ENCODE measurements around the gene AASDH.

Gene AASDH

DNA sequence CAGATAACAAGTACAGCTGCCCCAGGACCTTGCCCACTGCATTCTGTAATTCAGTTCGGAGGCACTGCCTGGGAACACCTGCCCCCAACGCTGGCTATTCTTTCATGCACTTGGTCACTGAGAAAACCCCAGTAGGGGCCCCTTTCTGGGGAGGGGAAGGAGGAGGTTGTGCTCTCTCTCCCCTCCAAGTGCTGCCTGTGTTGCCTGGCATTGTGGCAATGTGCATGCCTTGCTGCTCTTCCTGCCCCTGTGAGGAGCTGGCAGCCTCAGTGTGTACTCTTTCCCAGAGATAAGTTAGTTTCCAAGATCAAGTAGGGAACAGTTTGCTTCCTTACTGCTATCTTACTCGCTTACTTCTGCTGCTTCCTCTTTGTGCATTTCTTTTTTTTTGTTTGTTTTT, 90.8 kb downstream of the AASDH start:
- TF ChIP-seq, protein P1, sequence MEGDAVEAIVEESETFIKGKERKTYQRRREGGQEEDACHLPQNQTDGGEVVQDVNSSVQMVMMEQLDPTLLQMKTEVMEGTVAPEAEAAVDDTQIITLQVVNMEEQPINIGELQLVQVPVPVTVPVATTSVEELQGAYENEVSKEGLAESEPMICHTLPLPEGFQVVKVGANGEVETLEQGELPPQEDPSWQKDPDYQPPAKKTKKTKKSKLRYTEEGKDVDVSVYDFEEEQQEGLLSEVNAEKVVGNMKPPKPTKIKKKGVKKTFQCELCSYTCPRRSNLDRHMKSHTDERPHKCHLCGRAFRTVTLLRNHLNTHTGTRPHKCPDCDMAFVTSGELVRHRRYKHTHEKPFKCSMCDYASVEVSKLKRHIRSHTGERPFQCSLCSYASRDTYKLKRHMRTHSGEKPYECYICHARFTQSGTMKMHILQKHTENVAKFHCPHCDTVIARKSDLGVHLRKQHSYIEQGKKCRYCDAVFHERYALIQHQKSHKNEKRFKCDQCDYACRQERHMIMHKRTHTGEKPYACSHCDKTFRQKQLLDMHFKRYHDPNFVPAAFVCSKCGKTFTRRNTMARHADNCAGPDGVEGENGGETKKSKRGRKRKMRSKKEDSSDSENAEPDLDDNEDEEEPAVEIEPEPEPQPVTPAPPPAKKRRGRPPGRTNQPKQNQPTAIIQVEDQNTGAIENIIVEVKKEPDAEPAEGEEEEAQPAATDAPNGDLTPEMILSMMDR (IDR thresholded peaks at IDR 0.05; ENCODE audit: insufficient read depth, low read depth, low read length, missing control alignments), result no peak
- no peak overlapping the region for H3K4me3 ChIP-seq (ENCODE audit: low read length)
- no peak for DNase-seq (ENCODE audit: low read depth)

- H3K4me3 ChIP-seq (ENCODE audit: low read length), result no peak overlapping the region
- no peak for DNase-seq (ENCODE audit: low read depth)
- TF ChIP-seq, protein P1 (IDR thresholded peaks at IDR 0.05; ENCODE audit: insufficient read depth, low read depth, low read length, missing control alignments), result no peak
These were observed 94.2 kb downstream of the AASDH start for GRCh38 chr4:56293121-56293520.

DNA sequence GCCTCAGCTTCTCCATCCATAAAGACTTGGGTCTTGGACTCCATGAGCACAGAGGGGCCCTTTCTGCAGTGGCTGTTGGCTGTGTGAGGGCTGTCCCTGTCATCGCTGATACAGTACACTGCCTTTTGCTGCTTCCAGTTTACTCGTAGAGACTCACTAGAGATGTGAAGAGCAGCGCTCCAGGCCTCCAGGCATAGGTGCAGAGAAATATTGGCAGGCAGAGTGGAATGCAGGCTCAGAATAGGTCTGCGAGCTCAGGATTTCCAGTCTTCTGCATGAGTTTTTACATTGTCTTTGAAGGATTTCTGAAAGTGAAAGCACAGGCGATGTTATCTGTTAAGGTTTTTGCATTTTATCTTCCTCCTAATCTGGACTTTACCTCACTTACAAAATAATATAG, 97.4 kb downstream of the AASDH start:
- H3K4me3 ChIP-seq (ENCODE audit: low read length), result no peak overlapping the region
- DNase-seq (ENCODE audit: low read depth), result no peak
- TF ChIP-seq, protein P1 (IDR thresholded peaks at IDR 0.05; ENCODE audit: insufficient read depth, low read depth, low read length, missing control alignments), result no peak

DNA sequence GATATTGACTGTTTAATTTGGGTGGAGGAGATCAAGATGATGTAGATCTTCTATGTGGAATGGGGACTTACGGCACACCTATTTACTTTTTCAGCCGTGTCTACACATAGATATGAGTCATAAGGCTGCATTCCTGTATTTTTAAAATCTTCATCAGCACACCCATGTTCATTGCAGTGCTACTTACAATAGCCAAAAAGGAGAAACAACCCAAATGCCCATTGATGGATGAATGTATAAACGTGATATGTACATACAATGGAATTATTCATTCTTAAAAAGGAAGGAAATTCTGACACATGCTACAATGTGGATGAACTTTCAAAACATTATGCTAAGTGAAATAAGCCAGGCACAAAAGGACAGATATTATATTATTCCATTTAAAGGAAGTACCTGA, 98.6 kb downstream of the AASDH start:
- no peak for DNase-seq (ENCODE audit: low read depth)
- TF ChIP-seq, protein P1 (IDR thresholded peaks at IDR 0.05; ENCODE audit: insufficient read depth, low read depth, low read length, missing control alignments), result no peak
- no peak overlapping the region for H3K4me3 ChIP-seq (ENCODE audit: low read length)

Data from epithelial cell of esophagus (primary cell).